Uterus (tissue), 2 donors: Measurements from ENCODE around the gene WWOX.

Experiments
- POLR2A ChIP-seq, 2 donors: fragments of 450-650 bp; IDR thresholded peaks; one replicate each; pipeline ENCODE4 v1.6.1; 2016; ENCODE audit warnings: antibody characterized with exemption in 2 of 2, mild to moderate bottlenecking in 1 of 2, moderate library complexity in 1 of 2
- TF ChIP-seq, protein P1 (sequence below), 4 experiments: fragments of 200-600 bp in 2 of 4; fragments of 450-650 bp in 2 of 4; sonication (generic) in 2 of 4; IDR thresholded peaks; one replicate each; pipeline ENCODE4 v1.5.1; 2016 to 2019; ENCODE audit warnings: antibody characterized with exemption in 4 of 4, mild to moderate bottlenecking in 2 of 4, moderate library complexity in 1 of 4

DNA sequence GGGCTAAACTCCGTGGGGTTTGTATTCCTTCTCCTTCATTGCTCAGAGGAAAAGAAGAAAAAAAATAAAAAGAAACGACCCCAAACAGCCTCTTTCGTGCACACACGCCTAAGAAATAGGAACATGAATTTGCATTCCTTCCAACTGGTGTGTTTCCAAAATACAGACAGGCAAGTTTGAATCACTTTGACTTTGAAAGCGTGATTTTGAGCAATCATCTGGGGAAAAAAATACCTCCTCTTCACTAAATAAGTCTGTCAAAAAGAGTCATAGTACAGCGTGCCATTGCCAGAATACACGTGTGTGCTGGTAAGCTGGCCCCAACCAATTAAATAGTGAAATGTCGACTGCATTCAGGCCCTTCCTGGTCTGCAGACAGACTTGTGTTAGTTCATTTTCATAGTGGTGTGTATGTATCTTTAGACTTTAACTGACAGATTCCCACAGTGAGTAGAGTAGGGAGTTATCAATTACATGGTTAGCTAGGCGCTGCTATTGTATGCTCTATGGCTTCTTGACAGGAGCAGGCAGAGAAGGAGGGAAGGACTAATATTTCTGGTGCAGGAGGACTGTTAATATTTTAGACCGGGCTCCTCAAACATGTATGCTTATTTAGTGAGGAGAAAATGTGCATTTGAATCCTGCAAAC lies 882.8 kb downstream of the WWOX start:
- no peak for TF ChIP-seq POLR2A (IDR thresholded peaks at IDR 0.05)
- TF ChIP-seq, protein P1, sequence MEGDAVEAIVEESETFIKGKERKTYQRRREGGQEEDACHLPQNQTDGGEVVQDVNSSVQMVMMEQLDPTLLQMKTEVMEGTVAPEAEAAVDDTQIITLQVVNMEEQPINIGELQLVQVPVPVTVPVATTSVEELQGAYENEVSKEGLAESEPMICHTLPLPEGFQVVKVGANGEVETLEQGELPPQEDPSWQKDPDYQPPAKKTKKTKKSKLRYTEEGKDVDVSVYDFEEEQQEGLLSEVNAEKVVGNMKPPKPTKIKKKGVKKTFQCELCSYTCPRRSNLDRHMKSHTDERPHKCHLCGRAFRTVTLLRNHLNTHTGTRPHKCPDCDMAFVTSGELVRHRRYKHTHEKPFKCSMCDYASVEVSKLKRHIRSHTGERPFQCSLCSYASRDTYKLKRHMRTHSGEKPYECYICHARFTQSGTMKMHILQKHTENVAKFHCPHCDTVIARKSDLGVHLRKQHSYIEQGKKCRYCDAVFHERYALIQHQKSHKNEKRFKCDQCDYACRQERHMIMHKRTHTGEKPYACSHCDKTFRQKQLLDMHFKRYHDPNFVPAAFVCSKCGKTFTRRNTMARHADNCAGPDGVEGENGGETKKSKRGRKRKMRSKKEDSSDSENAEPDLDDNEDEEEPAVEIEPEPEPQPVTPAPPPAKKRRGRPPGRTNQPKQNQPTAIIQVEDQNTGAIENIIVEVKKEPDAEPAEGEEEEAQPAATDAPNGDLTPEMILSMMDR (IDR thresholded peaks at IDR 0.05) = no peak
